NCI-H1436 (cell line): ENCODE data around the gene CRIP1.

Experiments used
- DNase-seq: peaks from one replicate; lab custom pipeline; 2025; lab: John Stamatoyannopoulos, UW

Gene CRIP1

DNA sequence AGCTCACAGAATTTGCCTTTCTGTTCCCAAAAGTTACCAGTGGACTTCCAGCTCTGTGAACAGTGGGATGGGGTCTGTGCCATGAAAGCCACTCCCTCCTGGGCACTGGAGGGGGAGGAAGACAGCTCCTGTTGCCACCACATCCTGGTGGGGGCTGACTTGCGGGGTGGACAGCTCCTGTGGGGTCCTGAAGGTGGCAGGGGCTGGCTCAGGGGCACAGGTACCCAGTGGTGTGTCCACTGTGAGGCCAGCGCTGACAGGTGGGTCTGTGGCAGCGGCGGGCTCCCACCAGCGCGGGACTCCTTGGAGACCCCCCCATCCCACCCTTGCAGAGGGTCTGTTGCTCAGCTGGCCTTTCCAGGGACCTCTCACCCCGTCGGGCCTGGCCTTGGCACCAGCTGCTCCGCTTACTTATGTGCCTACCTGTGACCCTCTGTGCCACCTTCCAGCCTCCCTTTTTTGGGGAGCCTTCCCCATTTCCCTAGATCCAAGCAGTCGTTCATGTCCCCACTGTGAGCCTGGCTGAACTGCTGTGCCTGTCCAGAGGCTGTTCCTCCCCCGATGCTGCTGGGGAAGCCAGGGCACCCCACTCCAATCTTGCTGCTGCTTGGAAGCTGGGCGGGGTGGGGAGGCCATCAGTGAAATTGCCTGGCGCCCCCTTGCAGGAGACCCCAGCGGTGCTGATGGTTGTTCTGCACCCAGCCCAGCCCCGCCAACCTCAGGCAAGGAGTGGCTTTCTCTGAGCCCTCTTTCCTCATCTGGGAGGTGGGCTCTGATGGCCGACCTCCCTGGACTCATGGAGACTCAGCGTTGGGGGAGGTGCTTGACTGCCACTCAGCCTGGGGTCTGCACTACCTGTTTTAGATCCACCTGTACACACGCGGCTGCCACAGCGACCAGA lies 6.5 kb downstream of the CRIP1 start:
- no peak for DNase-seq

DNA sequence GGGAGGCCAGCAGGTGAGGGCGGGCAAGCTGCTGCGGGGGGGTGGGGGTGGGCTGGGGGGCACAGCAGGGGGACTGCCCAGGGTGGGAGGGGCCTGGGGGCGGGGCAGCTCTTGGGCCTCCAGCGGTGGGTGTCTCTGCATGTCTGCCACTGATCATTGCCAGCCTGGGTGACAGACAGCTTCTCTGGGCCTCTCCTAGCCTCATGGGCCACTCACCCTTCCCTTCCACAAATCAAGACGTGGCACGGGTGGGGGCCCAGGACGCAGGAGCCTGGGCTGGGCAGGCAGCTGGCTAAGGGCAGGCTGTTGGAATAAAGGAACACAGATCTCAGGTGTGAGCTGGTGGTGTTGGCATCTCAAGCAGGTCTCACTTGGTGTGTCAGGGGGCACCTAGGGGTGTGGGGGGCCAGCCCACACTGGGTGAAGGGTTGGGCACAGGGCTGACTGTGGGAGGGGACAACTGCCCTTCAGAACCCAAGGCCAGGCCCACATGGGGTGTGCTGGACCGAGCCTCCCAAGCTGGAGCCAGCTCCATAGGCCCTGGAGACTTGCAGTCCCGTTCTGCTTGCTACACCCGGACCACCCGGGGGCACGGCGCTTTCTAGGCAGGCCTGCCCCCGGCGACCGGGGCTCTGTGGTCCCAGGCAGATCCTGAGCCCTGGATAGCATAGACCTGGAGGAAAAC lies 7.4 kb downstream of the CRIP1 start:
- no peak for DNase-seq

DNA sequence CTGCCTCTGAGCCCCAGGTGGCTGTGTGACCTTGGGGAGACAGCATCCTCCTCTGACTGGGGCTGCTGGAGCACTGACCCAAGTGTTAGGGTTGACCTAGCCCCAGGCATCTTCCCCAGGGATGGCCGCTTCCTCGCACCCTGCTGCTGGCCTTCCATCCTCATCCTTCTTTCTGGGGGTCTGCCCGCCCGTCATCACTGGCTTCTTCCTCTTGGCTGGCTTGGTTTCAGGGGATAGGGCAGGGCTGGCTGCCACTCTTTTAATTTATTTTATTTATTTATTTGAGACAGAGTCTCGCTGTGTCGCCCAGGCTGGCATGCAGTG lies 7.9 kb downstream of the CRIP1 start:
- DNase-seq = no peak

DNA sequence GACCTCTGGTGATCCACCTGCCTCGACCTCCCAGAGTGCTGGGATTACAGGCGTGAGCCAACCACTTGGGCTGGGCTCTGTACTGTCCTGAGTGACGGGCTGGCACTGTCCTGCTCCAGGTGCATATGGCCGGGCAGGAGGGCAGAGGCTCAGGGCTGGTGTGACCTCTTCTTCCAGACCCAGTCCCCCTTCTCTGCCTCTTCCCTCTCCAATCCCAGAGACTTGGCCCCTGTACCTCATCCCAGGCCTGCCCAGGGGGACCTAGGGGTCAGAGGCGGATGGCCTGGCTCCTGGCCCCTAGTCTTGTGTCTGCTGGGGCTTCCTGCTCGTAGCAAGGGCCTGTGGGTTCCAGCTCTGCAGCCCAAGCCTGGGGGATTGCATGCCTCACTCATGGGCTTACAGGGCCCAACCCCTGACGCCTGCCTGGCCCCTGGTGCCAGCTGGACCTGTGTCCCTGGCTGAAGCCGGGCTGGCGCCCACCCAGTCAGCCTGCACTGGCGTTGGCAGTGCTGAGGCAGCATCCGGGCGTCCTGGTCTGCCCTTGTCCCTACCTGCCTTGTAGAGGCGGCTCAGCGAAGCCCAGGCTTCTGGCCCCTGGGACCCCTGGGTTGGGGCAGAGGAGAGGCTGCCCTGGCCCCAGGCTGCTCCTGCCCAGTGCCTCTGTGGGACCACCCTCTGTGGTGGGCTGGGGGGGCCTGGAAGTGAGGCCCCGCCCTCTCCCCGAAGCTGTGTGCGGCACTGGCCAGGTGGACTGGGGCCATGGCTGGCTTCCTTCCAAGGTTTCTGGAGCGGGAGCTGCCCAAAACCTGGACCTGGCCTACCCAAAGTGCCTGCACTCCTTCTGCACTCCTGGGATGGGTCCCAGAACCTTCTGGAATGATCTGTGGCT lies 8.7 kb downstream of the CRIP1 start:
- DNase-seq = no peak

DNA sequence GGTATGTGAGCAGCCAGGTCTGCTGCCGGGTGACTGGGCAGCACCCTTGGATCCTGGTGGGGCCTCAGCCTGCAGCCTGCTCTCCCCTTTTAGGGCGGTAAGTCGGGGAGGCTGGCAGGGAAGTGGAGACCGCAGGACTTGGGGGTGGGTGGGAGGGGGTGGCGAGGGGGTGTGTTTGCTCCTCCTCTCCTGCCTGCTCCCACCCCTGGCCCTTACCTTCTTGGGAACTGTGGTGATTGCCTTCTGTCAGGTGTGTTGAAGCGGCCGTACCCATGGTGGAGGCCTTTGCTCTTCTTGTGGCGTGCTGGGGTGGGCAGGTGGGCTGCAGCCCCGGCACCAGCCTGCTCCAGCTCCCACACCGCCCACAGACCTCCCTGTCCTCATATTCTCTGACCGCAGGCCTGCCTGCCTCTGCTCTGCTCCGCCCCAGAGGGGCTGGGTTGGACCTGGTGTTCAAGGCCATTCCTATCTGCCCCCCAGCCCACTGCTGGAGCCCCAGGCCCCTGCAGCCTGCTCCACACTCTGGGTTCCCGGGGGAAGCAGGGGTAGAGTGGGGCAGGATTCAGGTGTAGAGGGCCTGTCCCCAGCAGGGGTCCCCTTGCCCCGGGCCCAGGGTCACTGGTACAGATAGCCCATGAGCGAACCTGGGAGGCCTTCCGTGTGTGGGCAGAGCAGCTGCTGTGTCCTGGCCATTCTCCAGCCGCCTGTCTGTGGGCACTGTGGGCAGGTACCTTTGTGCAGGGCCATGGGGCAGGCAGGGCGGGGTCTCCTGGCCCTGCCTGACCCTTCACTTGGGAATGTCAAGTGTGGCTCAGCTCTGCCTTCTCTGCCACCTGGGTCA lies 9.5 kb downstream of the CRIP1 start:
- DNase-seq = no peak

DNA sequence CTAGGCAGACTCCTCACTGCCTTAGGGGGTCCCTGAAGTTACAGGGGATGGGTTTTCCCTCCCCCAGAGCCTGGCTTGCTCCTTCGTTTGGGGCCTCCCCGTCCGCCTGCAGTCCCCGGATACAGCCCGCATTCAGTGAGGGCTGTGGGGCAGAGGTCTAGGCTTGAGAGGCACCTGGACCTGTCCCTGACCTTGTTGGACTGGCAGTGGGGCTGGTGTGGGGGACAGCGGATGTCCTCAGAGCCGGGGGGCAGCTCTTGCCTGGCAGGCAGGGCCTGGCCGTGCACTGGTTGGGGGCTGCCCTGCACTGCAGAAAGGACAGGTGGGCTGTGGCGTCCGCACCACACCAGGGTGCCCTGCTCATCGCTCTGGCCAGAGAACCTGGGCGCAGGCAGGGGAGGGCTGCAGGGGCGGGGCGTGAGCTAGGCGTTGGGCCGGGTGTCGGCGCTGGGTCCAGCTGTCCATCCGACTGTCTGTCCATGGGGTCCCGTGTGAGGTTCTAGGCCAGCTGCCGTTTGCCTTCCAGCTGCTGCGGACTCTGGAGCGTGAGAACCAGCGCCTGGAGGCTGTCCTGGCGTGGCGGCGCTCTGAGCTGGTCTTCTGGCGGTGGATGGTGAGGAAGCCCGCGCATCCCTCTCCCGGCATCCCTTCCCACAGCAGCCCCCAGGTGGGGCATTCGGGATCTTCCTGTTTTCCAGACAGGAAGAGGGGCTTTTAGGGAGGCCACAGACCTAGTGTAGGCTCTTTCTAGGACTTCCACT lies 10.3 kb downstream of the CRIP1 start:
- DNase-seq = no peak

DNA sequence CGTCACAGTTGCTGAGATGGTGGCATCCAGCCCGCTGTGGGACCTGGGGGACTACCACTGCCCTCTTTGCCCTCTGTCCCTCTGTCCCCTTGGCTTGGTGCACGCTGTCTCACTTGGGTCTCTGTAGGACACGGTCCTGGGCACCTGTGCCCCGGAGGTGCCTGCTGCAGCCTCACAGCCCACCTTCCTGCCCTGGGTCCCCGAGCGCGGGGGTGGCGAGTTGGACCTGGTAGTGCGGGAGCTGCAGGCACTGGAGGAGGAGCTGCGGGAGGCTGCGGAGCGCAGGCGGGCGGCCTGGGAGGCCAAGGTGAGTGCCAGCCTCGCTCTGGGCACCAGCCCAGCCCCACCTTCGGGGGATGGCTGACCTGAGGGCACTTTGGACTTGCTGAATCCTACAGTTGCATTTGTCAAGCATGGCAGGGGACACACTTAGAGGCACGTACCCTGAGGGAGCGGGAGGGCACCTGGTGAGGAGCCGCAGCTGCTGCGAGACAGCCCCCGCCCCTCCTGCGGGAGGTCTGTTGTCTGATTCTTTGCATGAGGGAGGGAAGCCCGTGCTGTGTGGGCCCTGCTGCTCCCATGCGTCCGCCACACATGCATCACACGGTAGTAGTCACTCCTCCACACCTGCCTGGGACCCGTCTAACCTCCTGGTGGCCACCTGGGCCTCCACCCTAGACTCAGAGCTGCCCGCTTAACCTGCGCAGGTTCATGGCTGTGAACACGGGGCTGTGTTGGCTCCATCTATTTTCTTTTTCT lies 11.2 kb downstream of the CRIP1 start:
- no peak for DNase-seq

DNA sequence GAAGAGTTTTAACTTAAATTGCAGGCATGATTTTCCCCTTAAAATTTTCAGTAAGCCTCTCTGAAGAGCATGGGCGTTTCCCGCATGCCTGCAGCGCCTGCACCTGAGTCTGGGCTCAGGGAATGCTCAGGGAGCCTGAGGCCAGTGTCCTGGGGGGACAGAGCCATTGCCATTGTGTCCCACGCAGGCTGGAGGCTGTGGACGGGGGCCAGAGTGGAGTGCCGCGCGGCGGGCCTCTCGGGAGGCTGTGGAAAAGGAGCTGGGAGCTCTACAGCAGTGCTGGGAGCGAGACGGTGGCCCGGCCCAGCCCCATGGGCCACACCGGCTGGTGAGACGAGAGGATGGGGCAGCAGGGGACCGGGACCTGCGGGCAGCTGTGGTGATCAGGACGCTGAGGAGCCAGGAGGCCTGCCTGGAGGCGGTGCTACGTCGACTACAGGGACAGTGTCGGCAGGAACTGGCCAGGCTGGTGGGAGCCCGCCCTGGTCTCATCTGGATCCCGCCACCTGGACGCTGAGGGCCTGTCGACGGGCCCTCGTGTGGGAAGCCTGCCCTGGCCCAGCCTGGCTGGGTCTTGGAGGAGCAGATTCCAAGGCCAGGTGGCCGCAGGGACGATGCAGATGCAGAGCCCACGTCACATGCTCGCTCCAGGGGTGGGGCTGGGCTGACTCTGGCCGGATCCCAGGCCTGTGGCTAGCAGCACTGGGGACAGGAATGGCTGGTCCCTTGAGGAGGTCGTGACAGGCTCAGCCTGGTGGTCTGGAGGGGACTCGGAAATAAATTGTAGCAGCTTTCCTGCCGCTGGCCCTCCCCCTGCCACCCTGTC lies 12.0 kb downstream of the CRIP1 start:
- no peak for DNase-seq

DNA sequence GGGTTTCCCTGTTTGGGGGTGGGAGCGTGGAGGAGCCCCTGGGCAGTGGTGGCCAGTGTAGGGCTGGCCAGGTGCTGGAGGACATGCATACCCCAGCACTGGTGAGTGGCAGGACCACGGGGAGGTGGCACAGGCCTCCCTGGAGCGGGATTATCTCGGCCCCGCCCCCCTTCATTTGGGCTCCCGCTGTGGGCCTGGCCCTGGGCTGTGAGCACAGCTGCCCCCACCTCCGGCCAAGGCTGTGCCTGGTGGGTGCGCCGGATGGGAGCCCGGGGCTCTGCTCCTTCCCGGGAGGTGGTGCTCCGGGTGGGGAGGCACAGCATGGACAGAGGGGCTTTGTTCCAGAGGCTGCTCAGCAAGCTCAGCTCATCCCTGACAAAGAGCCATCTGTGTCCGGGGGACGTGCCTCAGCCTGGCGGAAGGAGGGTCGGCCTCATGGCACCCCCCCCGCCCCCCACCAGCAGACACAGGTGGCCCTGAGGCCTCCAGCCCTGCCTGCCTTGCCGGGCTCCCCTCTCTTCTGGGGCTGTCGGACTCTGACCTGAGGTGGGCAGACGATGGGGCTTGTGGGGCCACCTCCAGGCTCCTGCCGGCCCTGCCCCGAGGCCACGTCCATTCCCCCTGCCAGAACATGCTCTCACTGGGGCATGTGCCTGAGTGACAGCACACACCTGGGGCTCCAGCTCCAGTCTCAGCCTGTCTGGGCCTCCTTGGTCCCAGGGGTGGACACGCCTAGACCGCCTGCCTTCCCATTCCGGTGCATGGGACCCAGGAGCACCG lies 12.8 kb downstream of the CRIP1 start:
- DNase-seq = no peak

DNA sequence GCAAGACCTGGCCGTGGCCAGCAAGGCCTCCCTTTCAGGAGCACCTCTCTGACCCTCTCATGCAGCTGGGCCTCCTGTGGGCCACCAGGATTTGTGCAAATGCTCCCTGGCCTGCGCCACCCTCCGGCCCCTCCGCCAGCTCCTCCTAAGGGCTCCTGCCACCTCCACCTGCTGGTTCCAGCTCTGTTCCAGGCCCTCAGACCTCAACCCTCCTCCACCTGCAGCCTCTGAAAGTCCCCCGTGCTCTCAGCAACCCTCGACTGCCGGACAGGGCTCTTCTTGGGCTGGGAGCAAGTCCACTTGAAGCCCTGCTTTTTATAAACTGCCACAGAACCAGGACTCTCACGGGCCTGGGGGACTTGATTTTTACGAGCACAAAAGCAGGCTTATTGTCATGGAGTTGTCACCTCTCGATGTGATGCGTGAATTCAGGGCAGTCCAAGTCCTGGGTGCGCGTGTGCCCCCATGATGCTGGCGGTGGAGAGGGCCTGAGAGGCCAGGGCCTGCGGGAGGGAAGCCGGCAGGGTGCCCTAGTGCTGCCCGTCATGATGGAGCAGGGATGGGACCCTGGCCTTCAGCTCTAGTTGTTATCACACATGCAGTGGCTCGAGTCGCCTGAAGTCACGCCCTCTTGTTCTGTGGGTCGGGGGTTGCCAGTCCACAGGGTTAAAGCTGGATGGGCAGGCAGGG lies 13.5 kb downstream of the CRIP1 start:
- DNase-seq = no peak

DNA sequence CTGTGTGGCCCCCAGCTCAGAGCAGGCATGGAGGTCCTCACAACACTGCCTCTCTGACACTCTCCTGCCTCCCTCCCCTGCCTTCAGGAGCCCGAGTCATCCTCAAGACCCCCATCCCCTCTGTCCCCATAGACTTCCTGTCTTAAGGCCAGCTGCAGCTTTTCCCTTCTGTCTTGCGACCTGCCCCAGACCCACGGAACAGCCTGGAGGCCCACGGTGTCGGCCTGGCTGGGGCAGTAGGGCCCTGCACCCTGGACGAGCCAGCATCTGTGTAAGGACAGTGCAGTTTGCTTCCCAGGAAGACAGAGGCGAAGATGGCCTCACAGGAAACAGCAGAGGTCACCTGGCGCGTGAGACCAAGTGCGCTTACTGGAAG lies 14.0 kb downstream of the CRIP1 start:
- no peak for DNase-seq

DNA sequence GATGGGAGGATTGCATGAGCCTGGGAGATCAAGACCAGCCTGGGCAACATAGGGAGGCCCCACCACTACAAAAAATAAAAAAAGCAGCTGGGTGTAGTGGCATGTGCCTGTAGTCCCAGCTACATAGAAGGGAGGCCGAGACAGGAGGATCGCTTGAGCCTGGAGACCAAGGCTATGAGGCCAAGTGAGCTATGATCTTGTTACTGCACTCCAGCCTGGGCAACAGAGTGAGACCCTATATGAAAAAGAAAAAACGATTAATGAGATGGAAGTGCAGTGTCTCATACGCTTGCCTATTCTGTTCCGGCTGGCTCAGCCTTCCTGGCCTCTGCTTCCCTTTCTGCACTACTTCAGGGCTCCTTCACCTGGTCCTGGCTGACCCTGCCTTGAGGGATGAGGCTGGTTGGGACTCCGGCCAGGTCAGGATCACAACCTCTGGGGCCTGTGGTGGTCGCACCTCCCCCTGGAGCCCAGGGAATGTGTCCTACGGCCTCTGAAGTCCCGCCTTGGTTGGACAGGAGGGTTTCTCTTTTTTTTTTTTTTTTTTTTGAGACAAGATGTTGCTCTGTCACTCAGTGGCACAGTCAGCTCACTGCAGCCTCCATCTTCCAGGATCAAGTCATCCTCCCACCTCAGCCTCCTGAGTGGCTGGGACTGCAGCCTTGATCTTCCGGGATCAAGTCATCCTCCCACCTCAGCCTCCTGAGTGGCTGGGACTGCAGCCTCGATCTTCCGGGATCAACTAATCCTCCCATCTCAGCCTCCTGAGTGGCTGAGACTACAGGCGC lies 15.0 kb downstream of the CRIP1 start:
- no peak for DNase-seq

DNA sequence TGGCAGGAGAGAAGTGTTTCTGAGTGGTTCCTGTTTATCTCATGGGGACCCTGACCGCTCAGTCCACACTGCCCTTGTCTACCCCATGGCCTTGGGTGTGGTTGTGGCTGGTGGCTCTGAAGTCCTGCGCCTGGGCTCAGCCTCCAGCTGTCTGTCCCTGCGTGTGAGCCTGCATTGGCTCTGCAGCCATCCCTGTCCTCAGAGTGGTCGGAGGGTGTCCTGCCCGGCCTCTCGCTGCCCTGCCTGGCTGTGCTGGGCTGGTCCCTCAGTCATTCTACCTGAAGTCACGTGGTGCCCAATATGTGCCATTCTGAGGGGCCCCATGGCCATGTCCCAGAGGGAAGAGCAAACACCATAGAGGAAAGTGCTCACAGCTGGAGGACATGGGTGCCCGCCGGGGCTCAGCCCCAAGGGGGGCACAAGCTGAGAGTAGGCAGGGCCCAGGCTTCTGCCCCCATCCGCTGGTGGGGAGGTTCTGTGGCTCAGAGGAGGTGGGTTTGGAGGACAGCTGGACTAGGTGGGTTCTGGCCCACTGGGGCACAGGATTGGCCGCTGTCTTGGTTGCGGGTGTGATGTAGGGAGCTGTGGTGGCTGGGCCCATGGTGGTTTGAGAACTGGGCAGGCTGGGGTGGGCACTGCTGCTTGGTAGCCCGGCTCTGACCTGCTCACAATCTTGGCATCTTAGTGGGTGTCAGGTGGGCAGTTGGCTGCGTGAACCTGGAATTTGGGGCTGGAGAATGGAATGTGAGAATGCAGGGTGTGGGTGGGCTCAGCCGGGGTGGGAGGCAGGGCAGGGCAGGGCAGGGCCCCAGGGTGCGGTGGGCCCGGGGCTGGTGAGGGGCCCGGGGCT lies 16.0 kb downstream of the CRIP1 start:
- DNase-seq = no peak

DNA sequence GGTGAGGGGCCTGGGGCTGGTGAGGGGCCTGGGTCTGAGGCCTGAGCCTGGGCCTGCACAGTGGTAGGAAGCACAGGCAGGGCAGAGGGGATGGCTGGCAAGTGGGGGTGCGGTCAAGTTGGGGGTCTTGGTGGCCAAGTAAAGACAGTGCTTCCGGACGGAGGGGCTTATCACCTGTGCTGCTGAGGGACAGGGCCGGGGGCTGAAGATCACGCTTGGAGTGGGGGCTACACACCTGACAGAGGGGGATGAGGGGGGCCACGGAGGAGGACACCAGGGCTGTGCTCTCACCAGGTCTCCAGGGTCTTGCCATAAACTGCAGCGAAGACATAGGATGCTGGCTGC lies 16.6 kb downstream of the CRIP1 start:
- no peak for DNase-seq

DNA sequence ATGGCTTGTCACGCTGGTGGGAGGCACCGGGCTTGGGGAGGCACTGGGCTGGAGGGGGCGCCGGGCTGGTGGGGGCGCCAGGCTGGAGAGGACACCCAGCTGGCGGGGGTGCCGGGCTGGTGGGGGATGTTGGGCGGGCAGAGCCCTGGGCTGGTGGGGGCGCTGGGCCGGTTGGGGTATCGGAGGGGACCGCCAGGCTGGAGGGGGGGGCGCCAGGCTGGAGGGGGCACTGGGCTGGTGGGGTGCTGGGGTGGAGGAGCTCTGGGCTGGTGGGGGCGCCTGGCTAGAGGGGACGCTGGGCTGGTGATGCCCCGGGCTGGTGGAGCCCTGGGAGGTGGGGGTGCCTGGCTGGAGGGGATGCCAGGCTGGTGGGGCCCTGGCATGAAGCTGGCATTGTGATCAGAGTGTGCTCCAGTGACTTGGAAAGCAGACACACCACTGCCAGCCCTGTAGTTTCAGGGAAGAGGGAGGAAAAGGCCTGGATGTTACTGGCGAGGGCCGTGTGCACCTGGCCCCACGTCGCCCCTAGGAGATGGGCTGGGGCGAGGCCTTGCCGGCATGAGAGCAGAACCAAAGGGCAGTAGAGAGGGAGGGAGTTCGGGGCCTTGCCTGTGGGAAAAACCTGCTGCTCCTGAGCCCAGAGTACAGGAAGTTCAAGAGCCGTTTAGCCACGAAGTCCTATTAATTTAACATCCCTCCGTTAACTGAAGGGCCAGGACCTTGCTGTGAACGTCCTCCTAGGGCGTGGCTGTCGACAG lies 17.4 kb downstream of the CRIP1 start:
- DNase-seq = no peak

DNA sequence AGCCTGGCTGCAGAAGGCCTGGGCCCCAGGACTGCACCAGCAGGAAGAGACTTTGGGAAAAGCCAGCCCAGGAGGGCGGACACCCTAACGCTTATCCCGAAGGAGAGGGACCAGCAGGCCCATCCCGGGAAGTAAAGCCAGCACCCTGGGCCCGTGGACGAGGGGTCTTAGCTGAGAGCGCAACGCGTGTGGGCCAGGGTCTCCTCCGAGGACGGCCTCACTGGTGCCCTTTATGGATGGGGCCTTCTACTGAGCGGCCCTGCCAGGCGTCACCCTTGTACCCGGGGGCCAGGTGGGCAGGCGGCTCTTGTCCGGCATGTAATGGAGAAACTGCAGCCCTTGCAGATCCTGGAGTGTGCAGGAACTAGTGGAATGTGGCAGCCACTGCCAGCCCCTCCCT lies 18.4 kb downstream of the CRIP1 start:
- no peak for DNase-seq
